Mesenteric fat pad (tissue), 1 donor: ENCODE data around the gene TMEM223. TPM values are rescaled to one million over a fixed set of nuclear protein-coding genes. Genes with fewer than 3 reads are reported as not detected.
"Not testable (repeated sequence)": the region's sequence is repeated elsewhere in the genome, so short reads cannot be mapped to it uniquely, and the experiment has no call there.

Experiments used
- DNase-seq: peaks from one replicate; pipeline ENCODE4 v3.0.0-alpha.2; 2020; ENCODE audit warnings: low spot score
- total RNA-seq: library from RNA; stranded (reverse); fragmentation: NEBNext Ultra II Directional; extraction: Animal tissue kit (Norgen Biotek cat#: 25700); gene quantifications from one replicate; pipeline ENCODE4 v1.2.1, GENCODE V29; 2021
- donor health status: DM: yes; HTN: yes; CAD: no.

The TMEM223 gene
- total RNA-seq, 1 donor from 2014 or later: 14.7 TPM

- DNase-seq: no peak
Measured at GRCh38 chr11:62804310-62805075, 12.7 kb upstream of the TMEM223 start.

GRCh38 chr11:62801071-62801470 is 9.3 kb upstream of the TMEM223 start:
- DNase-seq: no peak

GRCh38 chr11:62799486-62799885 is 7.7 kb upstream of the TMEM223 start:
- DNase-seq: no peak

- no peak for DNase-seq
Measured at GRCh38 chr11:62796281-62796680, 4.5 kb upstream of the TMEM223 start.

- no peak for DNase-seq
Measured at GRCh38 chr11:62794201-62794775, 2.5 kb upstream of the TMEM223 start.

- DNase-seq: no peak
Measured at GRCh38 chr11:62792202-62792575, 383 bp upstream of the TMEM223 start.

GRCh38 chr11:62789576-62789975 is 2.2 kb downstream of the TMEM223 start:
- DNase-seq: no peak

- DNase-seq: no peak
Measured at GRCh38 chr11:62788991-62789390, 2.8 kb downstream of the TMEM223 start.

- DNase-seq: peak; percentile 99
Measured at GRCh38 chr11:62787005-62787759, 4.6 kb downstream of the TMEM223 start, which contains the start of gene TMEM179B. Gene TMEM179B, plus strand, starts transcription at chr11:62787402. Its CDS starts 30 bp downstream, at chr11:62787432.

- peak; percentile 96 for DNase-seq
Measured at GRCh38 chr11:62786318-62787004, 5.3 kb downstream of the TMEM223 start.

- no peak for DNase-seq
Measured at GRCh38 chr11:62782753-62783152, 9.1 kb downstream of the TMEM223 start.

- DNase-seq: no peak
Measured at GRCh38 chr11:62778441-62778840, 13.4 kb downstream of the TMEM223 start.

GRCh38 chr11:62777389-62777788 is 14.4 kb downstream of the TMEM223 start:
- DNase-seq: no peak

GRCh38 chr11:62775646-62776045 is 16.2 kb downstream of the TMEM223 start:
- DNase-seq: no peak

GRCh38 chr11:62774407-62774806 is 17.4 kb downstream of the TMEM223 start:
- no peak for DNase-seq

GRCh38 chr11:62771144-62772021 is 20.4 kb downstream of the TMEM223 start, which contains the start of gene TAF6L:
Gene TAF6L, plus strand, starts transcription at chr11:62771396. Its CDS starts 4,388 bp downstream, at chr11:62775784.
- DNase-seq: peak; percentile 98

- no peak for DNase-seq
Measured at GRCh38 chr11:62770778-62771143, 21.0 kb downstream of the TMEM223 start.

- not testable (repeated sequence) for DNase-seq
Measured at GRCh38 chr11:62760867-62761227, 31.0 kb downstream of the TMEM223 start.

- no peak for DNase-seq
Measured at GRCh38 chr11:62757846-62758788, 33.7 kb downstream of the TMEM223 start.
